ENCODE data around the gene ZNRF3. TPM values are rescaled to one million over a fixed set of nuclear protein-coding genes. Genes with fewer than 3 reads are reported as not detected.

ZNRF3 gene
- total RNA-seq, 1 donor from 2014 or later, result 5.8 TPM

GRCh38 chr22:28999919-29000556 lies 116.7 kb downstream of the ZNRF3 start:
- no peak overlapping the region for H3K4me3 Mint-ChIP-seq (ENCODE audit: unreplicated experiment)
- no peaks in the 10 kb centered on the region for H3K27me3 Mint-ChIP-seq (ENCODE audit: low read depth, unreplicated experiment)
- H3K9me3 Mint-ChIP-seq (ENCODE audit: unreplicated experiment), result no peaks in the 10 kb centered on the region
- FAIRE-seq (no peak), DNase-seq (ENCODE audit: low read depth) (peak; percentile 25)
- Histone ChIP-seq H3K4me3 (ENCODE audit: insufficient read depth, low read depth, low read length) (no peak overlapping the region), H3K36me3 (ENCODE audit: insufficient read depth, low read length) (no peaks in the 10 kb centered on the region), H3K4me2 (ENCODE audit: low read length) (no peak overlapping the region), H2AFZ (ENCODE audit: low read depth, low read length) (no peak overlapping the region), H4K20me1 (ENCODE audit: insufficient read depth, low read length) (peaks cover 2% of the 10 kb centered on the region), H3K9ac (ENCODE audit: low read length) (no peak overlapping the region), H3K27ac (ENCODE audit: low read depth, low read length) (no peak overlapping the region), H3K27me3 (ENCODE audit: insufficient read depth, low read length) (no peaks in the 10 kb centered on the region), H3K79me2 (ENCODE audit: insufficient read depth, low read length) (no peaks in the 10 kb centered on the region), H3K9me3 (ENCODE audit: insufficient read depth, low read depth, low read length) (no peaks in the 10 kb centered on the region), H3K4me1 (ENCODE audit: insufficient read depth, low read length) (peaks cover 6% of the 10 kb centered on the region)
- H3K27ac Mint-ChIP-seq (ENCODE audit: unreplicated experiment), result no peak overlapping the region
- H3K4me1 Mint-ChIP-seq (ENCODE audit: low read depth, unreplicated experiment), result peaks cover 21% of the 10 kb centered on the region
- peaks cover 2% of the 10 kb centered on the region for H3K36me3 Mint-ChIP-seq (ENCODE audit: low read depth, unreplicated experiment)
- no peak for TF ChIP-seq CTCF (IDR thresholded peaks at IDR 0.05; ENCODE audit: insufficient read depth, low read depth, low read length)
- TF ChIP-seq EZH2 (IDR thresholded peaks at IDR 0.05; ENCODE audit: insufficient read depth, low read length), result no peak

GRCh38 chr22:29000641-29001040 lies 117.3 kb downstream of the ZNRF3 start:
- Mint-ChIP-seq H3K27me3 (ENCODE audit: low read depth, unreplicated experiment) (no peaks in the 10 kb centered on the region), H3K4me1 (ENCODE audit: low read depth, unreplicated experiment) (peaks cover 27% of the 10 kb centered on the region), H3K36me3 (ENCODE audit: low read depth, unreplicated experiment) (peaks cover 4% of the 10 kb centered on the region), H3K9me3 (ENCODE audit: unreplicated experiment) (no peaks in the 10 kb centered on the region), H3K4me3 (ENCODE audit: unreplicated experiment) (no peak overlapping the region), H3K27ac (ENCODE audit: unreplicated experiment) (no peak overlapping the region)
- H3K36me3 ChIP-seq (ENCODE audit: insufficient read depth, low read length), result no peaks in the 10 kb centered on the region
- H3K4me3 ChIP-seq (ENCODE audit: insufficient read depth, low read depth, low read length), result no peak overlapping the region
- no peak overlapping the region for H2AFZ ChIP-seq (ENCODE audit: low read depth, low read length)
- DNase-seq (ENCODE audit: low read depth) (no peak), FAIRE-seq (no peak)
- H3K27ac ChIP-seq (ENCODE audit: low read depth, low read length), result no peak overlapping the region
- H3K27me3 ChIP-seq (ENCODE audit: insufficient read depth, low read length), result no peaks in the 10 kb centered on the region
- H3K79me2 ChIP-seq (ENCODE audit: insufficient read depth, low read length), result no peaks in the 10 kb centered on the region
- no peak overlapping the region for H3K4me2 ChIP-seq (ENCODE audit: low read length)
- H3K4me1 ChIP-seq (ENCODE audit: insufficient read depth, low read length), result peaks cover 9% of the 10 kb centered on the region
- no peak for TF ChIP-seq CTCF (IDR thresholded peaks at IDR 0.05; ENCODE audit: insufficient read depth, low read depth, low read length)
- TF ChIP-seq EZH2 (IDR thresholded peaks at IDR 0.05; ENCODE audit: insufficient read depth, low read length), result no peak
- H3K9me3 ChIP-seq (ENCODE audit: insufficient read depth, low read depth, low read length), result no peaks in the 10 kb centered on the region
- H3K9ac ChIP-seq (ENCODE audit: low read length), result no peak overlapping the region
- H4K20me1 ChIP-seq (ENCODE audit: insufficient read depth, low read length), result peaks cover 7% of the 10 kb centered on the region

- Mint-ChIP-seq H3K36me3 (ENCODE audit: low read depth, unreplicated experiment) (peaks cover 4% of the 10 kb centered on the region), H3K4me1 (ENCODE audit: low read depth, unreplicated experiment) (peaks cover 24% of the 10 kb centered on the region), H3K27ac (ENCODE audit: unreplicated experiment) (no peak overlapping the region), H3K9me3 (ENCODE audit: unreplicated experiment) (no peaks in the 10 kb centered on the region), H3K4me3 (ENCODE audit: unreplicated experiment) (no peak overlapping the region), H3K27me3 (ENCODE audit: low read depth, unreplicated experiment) (no peaks in the 10 kb centered on the region)
- no peaks in the 10 kb centered on the region for H3K9me3 ChIP-seq (ENCODE audit: insufficient read depth, low read depth, low read length)
- peaks cover 7% of the 10 kb centered on the region for H4K20me1 ChIP-seq (ENCODE audit: insufficient read depth, low read length)
- no peak overlapping the region for H3K4me2 ChIP-seq (ENCODE audit: low read length)
- no peak for FAIRE-seq
- no peak overlapping the region for H2AFZ ChIP-seq (ENCODE audit: low read depth, low read length)
- no peak overlapping the region for H3K4me3 ChIP-seq (ENCODE audit: insufficient read depth, low read depth, low read length)
- H3K4me1 ChIP-seq (ENCODE audit: insufficient read depth, low read length), result peaks cover 9% of the 10 kb centered on the region
- no peak overlapping the region for H3K27ac ChIP-seq (ENCODE audit: low read depth, low read length)
- TF ChIP-seq CTCF (IDR thresholded peaks at IDR 0.05; ENCODE audit: insufficient read depth, low read depth, low read length) (no peak), EZH2 (IDR thresholded peaks at IDR 0.05; ENCODE audit: insufficient read depth, low read length) (no peak)
- no peak for DNase-seq (ENCODE audit: low read depth)
- H3K27me3 ChIP-seq (ENCODE audit: insufficient read depth, low read length), result no peaks in the 10 kb centered on the region
- H3K79me2 ChIP-seq (ENCODE audit: insufficient read depth, low read length), result no peaks in the 10 kb centered on the region
- no peaks in the 10 kb centered on the region for H3K36me3 ChIP-seq (ENCODE audit: insufficient read depth, low read length)
- no peak overlapping the region for H3K9ac ChIP-seq (ENCODE audit: low read length)
These were observed 119.2 kb downstream of the ZNRF3 start for GRCh38 chr22:29002603-29003002.
